Measurements from ENCODE around the gene HOXA1.

- TF ChIP-seq POLR2A (IDR thresholded peaks at IDR 0.05; ENCODE audit: low read depth, low read length) (no peak), MAFK (IDR thresholded peaks at IDR 0.05; ENCODE audit: low read depth, low read length) (no peak)
These were observed 22.8 kb upstream of the HOXA1 start for GRCh38 chr7:27118580-27118979.

Data from IMR-90 (cell line).